Stimulated activated CD8-positive, alpha-beta memory T cell treated with anti-CD3 and anti-CD28 coated beads, Interleukin-2, amount 100 ng/mL, for 48 hours (primary cell): ENCODE data around the gene TBKBP1.
"Not testable (repeated sequence)": the region's sequence is repeated elsewhere in the genome, so short reads cannot be mapped to it uniquely, and the experiment has no call there.

Experiments used
- DNase-seq, 2 donors: peaks; one replicate each; pipeline ENCODE4 v3.0.0-alpha.2; 2020; ENCODE audit warnings: low read depth in 2 of 2

The TBKBP1 gene

DNA sequence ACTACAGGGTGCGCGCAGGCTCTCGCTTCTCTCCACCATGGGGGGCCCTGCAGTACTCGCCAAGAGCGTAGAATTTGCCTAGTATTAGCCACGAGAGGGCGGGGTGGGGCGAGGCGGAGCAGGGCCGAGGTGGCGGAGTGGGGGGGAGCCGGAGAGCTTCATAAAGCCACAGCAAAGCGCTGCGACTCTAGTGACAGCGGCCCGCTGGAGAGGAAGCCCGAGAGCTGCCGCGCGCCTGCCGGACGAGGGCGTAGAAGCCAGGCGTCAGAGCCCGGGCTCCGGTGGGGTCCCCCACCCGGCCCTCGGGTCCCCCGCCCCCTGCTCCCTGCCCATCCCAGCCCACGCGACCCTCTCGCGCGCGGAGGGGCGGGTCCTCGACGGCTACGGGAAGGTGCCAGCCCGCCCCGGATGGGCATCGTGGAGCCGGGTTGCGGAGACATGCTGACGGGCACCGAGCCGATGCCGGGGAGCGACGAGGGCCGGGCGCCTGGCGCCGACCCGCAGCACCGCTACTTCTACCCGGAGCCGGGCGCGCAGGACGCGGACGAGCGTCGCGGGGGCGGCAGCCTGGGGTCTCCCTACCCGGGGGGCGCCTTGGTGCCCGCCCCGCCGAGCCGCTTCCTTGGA lies 39.2 kb downstream of the TBKBP1 start, which contains the start of gene TBX21:
Gene TBX21, plus strand, starts transcription at position 190 of the 627 bp plus-strand sequence. Its CDS starts 219 bp downstream, at position 409.
- peak; percentile 88 to 91 for DNase-seq

DNA sequence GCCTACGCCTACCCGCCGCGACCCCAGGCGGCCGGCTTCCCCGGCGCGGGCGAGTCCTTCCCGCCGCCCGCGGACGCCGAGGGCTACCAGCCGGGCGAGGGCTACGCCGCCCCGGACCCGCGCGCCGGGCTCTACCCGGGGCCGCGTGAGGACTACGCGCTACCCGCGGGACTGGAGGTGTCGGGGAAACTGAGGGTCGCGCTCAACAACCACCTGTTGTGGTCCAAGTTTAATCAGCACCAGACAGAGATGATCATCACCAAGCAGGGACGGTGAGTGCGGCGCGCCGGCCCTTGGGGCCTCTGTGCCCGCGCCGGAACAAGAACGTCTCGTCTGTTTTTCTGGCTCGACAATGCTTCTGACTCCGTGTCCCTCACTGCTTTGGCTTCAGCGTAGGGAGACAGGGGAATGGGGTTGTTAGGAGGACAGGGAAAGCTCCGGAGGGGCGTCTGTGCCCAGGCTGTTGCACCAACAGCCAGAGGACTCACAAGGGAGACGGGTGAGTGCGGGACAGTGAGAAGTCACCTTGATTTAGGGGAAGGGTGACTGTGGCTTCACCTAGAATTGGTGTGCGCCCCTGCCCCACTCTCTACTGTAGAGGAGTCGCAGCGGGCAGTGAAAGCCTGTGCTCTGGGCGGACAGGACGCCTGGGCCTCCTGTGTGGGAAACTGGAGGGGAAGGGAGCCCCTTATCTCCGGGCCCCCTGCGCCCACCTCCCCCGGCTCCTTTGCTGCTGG lies 39.9 kb downstream of the TBKBP1 start:
- no peak for DNase-seq

DNA sequence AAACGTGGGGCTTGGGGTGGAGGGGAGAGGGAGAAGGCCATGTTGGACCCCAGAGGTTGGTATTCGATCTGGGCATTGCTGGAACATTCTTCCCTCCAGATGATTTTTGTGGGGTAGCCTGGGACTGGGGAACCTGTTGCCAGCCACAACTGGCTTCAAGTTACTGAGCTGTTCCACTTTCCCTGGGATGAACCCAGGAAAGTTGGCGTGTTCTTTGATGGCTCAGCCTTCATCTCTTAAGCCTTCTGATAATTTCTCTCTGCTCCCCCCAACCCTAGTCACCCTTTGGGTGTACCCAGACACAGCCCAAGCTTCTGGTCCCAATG lies 41.1 kb downstream of the TBKBP1 start:
- no peak for DNase-seq

DNA sequence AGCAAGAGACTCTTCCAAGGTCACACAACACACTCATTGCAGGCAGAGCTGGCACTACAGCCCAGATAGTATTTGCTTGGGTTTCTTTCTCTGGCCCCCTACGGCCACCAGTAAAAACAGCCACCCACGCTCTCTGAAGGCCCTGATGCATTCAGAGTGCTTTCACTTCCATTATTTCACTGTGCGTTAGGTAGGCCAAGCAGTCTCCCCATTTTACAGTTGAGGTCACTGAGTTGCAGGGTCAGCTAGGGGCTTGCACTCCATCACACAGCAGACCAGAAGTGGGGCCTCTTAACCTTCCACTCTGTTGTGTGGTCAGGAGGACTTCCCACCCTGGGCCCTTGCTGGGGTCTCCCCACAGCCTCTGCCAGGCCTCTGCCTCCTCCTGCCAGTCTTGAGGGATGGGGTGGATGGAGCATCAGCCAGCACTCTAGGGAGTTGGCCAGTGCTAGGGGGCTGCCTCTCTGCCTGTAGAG lies 41.6 kb downstream of the TBKBP1 start:
- DNase-seq = no peak

DNA sequence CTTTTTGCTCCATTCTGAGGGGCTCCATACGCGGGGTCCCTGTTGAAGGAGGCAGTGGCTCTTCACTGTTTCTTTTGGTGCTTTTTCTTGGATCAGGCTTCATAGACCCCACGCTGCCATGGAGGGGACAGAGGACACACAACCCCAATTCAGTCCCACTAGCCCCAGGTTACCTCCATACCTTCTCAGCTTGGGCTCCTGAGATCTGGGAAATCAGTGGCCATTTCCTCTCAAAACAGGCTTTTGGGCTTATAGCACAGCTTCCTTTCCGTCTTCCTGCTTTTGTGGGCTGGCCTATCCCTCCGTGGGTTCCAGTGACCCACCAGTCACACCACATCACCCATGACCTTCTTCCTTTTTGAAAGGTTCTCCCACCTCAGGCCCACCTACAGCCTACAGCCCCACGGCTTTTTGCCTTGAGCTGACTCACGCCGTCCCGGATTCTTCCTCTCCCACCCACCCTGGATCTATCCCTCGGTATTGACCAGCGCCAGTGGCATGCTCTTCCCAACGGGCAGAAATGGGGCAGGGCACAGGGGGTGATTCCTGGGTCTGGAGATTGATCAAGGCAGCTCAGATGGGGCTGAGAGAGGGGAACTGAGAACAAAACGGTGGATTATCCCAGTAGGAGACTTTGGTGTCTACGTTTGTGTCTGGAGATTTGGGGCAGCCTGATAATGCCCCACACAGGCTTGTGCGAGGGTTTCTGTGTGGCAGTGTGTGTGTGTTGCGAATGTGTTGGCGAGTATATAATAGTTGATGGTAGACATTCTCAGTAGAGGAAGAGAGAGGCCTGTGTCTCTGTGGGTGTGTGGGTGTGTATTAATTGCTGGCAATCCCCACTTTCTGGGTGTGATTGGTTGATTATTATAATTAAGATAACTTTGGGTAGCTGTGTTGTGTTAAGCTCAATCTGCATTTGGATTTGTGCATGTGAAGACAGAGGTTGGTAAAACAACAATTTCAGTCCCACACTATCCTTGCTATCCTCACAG lies 42.8 kb downstream of the TBKBP1 start:
- DNase-seq = no peak

DNA sequence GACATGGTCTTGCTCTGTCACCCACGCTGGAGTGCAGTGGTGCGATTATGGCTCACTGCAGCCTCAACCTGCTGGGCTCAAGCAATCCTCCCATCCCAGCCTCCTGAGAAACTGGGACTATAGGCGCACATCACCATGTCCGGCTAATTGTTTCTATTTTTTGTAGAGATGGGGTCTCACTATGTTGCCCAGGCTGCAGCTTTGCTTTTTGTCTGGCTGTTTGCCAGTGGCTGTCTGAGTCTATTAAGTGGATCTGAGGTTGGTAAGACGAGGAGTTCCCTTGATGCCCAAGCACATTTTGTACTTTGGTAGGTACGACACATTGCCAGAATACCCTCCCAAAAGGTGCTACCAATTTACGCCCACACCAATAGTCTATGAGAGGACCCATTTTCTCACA lies 44.2 kb downstream of the TBKBP1 start:
- DNase-seq = no peak

DNA sequence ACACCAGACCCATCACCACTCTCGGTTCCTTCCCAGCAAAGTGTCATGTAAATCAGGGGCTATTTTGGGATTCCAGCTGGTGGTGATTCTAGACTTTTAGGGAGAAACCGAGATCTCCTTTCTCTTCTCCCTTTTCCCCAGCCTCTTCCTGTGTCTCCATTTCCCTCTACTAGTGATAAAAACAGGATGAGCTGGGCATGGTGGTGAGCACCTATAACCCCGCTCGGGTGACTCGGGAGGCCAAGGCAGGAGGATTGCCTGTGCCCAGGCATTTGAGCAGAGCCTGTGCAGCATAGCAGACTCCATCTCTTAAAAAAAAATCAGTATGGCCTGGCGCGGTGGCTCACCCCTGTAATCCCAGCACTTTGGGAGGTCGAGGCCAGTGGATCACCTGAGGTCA lies 45.2 kb downstream of the TBKBP1 start:
- DNase-seq = no peak

DNA sequence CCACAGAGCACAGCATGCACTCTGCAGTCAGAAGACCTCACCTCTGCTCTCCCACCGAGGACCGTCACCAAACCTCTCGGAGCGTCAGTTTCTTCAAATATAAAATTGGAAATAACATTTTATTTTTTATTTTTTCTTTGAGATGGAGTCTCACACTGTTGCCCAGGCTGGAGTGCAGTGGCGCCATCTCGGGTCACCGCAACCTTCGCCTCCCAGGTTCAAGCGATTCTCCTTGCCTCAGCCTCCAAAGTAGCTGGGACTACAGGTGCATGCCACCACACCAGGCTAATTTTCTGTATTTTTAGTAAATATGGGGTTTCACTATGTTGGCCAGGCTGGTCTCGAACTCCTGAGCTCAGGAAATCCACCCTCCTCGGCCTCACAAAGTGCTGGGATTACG lies 46.0 kb downstream of the TBKBP1 start:
- not testable (repeated sequence) for DNase-seq

DNA sequence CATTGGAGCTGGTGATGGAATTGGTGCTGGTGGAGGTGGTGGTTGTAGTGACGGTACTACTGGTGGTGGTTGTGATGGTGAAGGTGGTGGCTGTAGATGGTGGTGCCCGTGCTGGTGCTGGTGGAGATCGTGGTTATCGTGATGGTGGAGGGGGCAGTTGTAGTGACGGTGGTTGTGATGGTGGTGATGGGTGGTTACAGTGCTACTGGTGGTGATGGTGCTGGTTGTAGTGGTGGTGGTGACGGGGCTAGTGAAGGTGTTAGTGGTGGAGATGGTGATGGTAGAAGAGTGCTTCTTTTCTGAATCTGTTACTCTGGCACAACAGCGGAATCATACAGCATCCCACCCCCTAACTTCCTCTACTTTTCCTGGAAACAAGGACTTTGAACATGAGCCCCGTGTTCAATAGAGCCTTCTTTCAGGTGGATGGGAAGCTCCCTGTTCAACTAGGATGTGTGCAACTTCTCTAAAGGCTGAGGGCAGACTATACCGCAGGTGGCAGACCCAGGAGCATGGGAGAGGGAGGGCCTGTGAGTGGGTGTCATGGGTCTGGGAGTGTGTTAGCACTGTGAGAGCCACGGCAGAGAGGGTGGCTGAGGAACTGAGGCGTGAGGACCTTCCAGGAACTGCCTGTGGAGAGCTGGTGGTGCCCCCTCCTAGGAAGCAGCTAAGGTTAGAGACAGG lies 47.3 kb downstream of the TBKBP1 start:
- no peak for DNase-seq

DNA sequence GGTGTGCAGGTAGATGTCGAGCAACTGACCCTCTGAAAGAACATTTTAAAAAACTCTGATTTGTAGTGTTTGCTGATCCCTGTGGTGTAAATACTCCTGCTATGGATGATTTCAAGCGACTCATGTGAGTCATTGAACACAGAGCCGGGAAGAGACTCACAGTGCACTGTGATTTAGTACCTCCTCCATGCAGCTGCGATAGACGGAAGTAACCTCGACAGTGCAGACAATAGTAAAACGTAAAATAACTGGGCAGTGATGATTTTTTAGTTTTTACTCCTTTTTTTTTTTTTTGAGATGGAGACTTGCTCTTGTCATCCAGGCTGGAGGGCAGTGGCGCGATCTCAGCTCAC lies 47.8 kb downstream of the TBKBP1 start:
- no peak for DNase-seq

DNA sequence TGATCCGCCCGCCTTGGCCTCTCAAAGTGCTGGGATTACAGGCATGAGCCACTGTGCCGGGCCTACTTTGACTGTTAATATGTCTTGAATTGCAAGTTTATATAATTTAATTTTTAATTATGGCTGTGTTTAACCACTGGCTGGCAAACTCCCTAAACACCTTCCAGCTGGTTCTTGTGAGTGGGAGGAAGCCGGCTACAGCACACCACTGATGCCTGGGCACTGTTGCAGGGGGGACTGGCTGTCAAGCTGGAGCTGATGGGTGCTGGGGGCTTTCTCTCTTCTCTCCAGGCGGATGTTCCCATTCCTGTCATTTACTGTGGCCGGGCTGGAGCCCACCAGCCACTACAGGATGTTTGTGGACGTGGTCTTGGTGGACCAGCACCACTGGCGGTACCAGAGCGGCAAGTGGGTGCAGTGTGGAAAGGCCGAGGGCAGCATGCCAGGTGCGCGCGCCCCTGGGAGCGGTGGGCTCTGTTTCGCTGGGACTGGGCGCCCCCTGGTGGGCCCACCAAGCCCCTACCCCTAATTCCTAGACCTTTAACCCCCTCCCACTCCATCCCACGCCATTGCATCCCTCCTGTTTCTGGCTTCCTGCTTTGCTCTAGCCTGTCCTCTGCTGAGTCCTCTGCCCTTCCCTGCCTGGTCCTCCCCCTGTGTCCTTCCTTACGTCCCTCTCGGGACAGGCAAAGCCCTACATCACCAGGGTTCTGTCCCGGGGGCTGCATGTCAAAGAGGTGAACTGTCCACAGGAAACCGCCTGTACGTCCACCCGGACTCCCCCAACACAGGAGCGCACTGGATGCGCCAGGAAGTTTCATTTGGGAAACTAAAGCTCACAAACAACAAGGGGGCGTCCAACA lies 48.6 kb downstream of the TBKBP1 start:
- DNase-seq = no peak

DNA sequence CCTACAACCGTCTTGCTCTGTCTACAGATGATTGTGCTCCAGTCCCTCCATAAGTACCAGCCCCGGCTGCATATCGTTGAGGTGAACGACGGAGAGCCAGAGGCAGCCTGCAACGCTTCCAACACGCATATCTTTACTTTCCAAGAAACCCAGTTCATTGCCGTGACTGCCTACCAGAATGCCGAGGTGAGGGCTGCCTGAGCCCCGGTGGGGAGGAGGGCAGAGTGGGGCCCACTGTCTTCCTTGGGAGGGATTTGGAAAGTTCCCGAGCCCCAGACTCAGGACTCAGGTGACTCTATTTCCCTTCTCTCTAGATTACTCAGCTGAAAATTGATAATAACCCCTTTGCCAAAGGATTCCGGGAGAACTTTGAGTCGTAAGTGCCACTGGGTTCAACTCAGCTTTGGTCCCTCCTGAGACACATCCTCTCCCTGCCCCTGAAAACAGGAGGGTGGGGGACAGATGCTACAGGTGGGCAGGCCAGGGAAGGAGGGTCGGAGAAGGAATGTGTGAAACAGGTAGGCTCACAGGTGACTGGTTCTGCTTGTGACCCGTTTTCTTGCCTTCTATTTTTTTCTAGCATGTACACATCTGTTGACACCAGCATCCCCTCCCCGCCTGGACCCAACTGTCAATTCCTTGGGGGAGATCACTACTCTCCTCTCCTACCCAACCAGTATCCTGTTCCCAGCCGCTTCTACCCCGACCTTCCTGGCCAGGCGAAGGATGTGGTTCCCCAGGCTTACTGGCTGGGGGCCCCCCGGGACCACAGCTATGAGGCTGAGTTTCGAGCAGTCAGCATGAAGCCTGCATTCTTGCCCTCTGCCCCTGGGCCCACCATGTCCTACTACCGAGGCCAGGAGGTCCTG lies 50.4 kb downstream of the TBKBP1 start:
- DNase-seq = no peak

DNA sequence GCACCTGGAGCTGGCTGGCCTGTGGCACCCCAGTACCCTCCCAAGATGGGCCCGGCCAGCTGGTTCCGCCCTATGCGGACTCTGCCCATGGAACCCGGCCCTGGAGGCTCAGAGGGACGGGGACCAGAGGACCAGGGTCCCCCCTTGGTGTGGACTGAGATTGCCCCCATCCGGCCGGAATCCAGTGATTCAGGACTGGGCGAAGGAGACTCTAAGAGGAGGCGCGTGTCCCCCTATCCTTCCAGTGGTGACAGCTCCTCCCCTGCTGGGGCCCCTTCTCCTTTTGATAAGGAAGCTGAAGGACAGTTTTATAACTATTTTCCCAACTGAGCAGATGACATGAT lies 51.0 kb downstream of the TBKBP1 start:
- DNase-seq = no peak

DNA sequence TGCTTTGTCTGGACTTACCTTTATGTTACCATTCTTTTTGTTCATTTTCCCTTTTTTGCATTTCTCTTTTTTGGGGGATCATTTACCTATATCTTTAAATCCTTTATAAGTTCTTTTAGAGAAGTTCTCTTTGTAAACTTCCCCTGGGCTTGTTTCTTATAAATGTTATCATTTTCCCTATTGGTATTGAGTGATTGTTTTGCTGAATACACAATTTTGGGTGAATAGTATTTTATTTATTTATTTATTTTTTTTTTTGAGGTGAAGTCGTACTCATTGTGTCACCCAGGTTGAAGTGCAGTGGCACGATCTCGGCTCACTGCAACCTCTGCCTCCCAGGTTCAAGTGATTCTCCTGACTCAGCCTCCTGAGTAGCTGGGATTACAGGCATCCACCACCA lies 57.5 kb downstream of the TBKBP1 start:
- no peak for DNase-seq

DNA sequence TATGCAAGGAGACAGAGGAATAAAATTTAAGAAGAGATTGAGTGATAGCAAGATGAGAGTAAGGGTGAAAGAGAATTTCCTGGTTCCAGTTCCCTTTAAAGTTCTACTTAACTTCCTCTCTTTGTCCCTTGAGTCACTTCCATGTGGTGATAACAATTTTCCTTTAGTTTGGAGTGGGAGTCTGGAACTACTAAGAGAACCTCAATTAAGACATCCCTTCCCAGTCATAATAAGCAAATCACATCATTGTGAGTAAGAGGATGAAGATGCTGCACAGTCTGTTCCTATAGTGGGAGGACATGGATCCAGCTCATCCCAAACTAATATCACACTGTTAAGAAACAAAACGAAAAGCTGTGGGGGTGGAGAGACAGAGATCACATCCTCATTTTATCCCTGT lies 63.4 kb downstream of the TBKBP1 start:
- no peak for DNase-seq

DNA sequence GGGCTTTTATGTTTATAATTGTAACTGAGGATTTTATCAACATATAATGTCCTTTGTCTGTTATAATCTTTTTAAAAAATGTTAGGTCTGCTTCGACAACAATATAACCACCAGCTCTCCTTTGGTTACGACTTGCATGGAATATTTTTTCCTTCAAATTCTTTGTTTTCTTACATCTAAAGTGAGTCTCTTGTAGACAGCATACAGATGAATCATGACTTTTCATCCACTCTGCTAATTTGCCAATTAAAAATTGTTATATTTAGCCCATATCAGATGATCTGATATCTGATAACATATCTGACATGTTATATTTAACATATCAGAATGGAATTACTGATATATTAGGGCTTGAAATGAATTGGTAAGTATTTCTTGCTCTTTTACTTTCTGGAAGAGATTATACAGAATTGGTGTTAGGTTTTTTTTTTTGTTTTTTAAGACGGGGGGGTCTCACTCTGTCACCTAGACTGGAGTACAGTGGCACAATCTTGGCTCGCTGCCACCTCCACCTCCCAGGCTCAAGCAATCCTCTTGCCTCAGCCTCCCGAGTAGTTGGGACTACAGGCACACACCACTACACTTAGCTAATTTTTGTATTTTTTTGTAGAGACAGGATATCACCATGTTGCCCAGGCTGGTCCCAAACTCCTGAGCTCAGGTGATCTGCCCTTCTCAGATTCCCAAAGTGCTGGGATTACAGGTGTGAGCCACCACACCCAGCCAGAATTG lies 66.6 kb downstream of the TBKBP1 start:
- DNase-seq = no peak
